PFSK-1 (cell line): ENCODE data around the gene TCIRG1.

Source experiments
- FOXP2 ChIP-seq: optimal IDR thresholded peaks from 2 replicates; pipeline ENCODE3; 2011; ENCODE audit warnings: borderline replicate concordance, control low read depth, inconsistent platforms; ENCODE audit not compliant: insufficient read depth; ENCODE audit errors: extremely low read length, extremely low read depth
- POLR2AphosphoS5 ChIP-seq: IDR thresholded peaks from 2 replicates; pipeline ENCODE4 v1.6.1; 2012; ENCODE audit warnings: low read depth, mild to moderate bottlenecking, control low read depth, low read length, moderate library complexity
- SIN3A ChIP-seq: IDR thresholded peaks from 2 replicates; pipeline ENCODE4 v1.6.1; 2012; ENCODE audit warnings: mild to moderate bottlenecking, low read length, moderate library complexity, borderline replicate concordance; ENCODE audit not compliant: insufficient read depth
- TAF1 ChIP-seq: IDR thresholded peaks from 2 replicates; pipeline ENCODE4 v1.6.1; 2012; ENCODE audit warnings: low read length, control low read depth, borderline replicate concordance; ENCODE audit not compliant: insufficient read depth
- TF ChIP-seq, protein P1 (sequence below), 2 experiments: IDR thresholded peaks; 2 replicates each; pipeline versions ENCODE4 v1.6.1 to v1.8.0; 2011 to 2012; ENCODE audit warnings: low read depth in 2 of 2, low read length in 2 of 2, control low read depth in 1 of 2, inconsistent platforms in 1 of 2, mild to moderate bottlenecking in 1 of 2, moderate library complexity in 1 of 2; ENCODE audit not compliant: insufficient read depth in 1 of 2

The TCIRG1 gene

DNA sequence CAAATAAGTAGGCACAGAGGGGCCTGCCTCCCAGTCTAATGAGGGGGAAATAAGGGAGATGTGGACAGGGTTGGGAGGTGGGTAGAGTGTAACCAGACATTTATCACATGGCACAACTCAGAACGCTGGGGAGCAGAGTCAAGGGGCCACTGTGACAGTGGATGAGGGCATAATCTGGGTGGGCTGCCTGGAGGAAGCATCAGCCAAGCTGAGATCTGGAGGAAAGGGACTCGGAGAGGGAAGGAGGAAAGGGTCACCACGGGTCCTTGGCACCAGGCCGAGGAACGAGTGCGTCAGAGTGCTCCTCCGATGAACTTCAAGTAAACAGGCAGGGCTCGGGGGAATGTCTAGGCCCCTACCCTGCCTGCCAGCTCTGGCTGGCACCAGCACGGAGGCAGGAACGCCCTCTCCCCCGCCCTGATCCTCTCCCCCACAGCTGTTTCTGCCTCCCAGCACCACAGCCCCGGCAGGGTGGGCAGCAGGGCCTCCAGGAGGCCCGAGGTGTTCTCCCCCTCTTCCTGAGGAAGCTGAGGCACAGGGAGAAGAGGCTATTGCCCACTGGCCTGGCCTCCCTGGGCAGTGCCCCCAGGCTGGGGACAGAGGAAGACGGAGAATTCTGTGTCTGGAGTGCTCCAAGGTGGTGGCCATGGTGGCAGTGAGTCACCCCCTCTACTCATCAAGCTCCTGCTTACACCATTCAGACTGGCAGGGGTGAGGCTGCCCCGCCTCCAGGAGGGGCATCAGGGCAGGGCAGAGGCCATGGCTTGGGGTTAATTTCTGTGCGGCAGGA lies 24.5 kb upstream of the TCIRG1 start:
- TF ChIP-seq, protein P1, sequence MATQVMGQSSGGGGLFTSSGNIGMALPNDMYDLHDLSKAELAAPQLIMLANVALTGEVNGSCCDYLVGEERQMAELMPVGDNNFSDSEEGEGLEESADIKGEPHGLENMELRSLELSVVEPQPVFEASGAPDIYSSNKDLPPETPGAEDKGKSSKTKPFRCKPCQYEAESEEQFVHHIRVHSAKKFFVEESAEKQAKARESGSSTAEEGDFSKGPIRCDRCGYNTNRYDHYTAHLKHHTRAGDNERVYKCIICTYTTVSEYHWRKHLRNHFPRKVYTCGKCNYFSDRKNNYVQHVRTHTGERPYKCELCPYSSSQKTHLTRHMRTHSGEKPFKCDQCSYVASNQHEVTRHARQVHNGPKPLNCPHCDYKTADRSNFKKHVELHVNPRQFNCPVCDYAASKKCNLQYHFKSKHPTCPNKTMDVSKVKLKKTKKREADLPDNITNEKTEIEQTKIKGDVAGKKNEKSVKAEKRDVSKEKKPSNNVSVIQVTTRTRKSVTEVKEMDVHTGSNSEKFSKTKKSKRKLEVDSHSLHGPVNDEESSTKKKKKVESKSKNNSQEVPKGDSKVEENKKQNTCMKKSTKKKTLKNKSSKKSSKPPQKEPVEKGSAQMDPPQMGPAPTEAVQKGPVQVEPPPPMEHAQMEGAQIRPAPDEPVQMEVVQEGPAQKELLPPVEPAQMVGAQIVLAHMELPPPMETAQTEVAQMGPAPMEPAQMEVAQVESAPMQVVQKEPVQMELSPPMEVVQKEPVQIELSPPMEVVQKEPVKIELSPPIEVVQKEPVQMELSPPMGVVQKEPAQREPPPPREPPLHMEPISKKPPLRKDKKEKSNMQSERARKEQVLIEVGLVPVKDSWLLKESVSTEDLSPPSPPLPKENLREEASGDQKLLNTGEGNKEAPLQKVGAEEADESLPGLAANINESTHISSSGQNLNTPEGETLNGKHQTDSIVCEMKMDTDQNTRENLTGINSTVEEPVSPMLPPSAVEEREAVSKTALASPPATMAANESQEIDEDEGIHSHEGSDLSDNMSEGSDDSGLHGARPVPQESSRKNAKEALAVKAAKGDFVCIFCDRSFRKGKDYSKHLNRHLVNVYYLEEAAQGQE (IDR thresholded peaks at IDR 0.05; ENCODE audit: insufficient read depth in 1 of 2, low read depth in 2 of 2, low read length in 2 of 2): no peak
- TF ChIP-seq SIN3A: no peak
- no peak for TF ChIP-seq TAF1
- TF ChIP-seq FOXP2: no peak
- no peak for TF ChIP-seq POLR2AphosphoS5

DNA sequence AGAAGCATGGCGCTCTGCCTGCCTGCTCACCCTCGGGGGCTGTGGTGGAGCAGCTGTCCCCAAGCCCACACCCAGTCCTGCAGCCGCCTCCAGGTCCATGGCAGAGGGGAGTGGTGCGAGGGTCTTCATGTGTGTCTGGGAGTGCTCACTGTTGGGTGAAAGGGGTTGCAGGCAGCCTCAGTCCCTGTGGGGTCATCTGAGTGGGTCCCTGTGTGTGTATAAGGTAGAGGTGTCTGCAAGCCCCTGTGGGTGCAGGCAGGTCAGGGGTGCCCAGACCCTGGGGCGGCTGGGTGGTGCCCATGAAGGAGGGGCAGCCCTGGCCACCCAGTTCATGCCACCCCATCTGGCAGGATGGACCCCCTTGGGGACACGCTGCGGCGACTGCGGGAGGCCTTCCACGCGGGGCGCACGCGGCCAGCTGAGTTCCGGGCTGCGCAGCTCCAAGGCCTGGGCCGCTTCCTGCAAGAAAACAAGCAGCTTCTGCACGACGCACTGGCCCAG lies 23.8 kb upstream of the TCIRG1 start:
- TF ChIP-seq TAF1: no peak
- no peak for TF ChIP-seq FOXP2
- no peak for TF ChIP-seq POLR2AphosphoS5
- TF ChIP-seq, protein P1 (IDR thresholded peaks at IDR 0.05; ENCODE audit: insufficient read depth in 1 of 2, low read depth in 2 of 2, low read length in 2 of 2): no peak
- no peak for TF ChIP-seq SIN3A

DNA sequence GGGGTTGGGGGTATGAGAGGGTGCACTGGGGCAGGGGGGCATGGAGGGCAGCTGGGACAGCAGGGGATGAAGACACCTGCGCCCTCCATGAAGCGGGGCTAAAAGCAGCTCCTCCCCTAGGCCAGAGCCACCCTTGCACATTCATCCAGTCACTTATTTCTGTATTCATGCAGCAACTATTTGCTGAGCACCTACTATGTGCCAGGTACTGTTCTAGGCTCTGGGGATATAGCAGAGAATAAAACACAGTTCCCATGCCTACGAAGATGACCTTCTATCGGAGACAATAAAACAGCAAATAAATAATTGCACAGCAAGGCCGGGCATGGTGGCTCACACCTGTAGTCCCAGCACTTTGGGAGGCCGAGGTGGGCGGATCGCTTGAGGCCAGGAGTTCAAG lies 23.4 kb upstream of the TCIRG1 start:
- TF ChIP-seq FOXP2 (no peak), SIN3A (no peak), POLR2AphosphoS5 (no peak), TAF1 (no peak)
- TF ChIP-seq, protein P1 (IDR thresholded peaks at IDR 0.05; ENCODE audit: insufficient read depth in 1 of 2, low read depth in 2 of 2, low read length in 2 of 2): no peak

DNA sequence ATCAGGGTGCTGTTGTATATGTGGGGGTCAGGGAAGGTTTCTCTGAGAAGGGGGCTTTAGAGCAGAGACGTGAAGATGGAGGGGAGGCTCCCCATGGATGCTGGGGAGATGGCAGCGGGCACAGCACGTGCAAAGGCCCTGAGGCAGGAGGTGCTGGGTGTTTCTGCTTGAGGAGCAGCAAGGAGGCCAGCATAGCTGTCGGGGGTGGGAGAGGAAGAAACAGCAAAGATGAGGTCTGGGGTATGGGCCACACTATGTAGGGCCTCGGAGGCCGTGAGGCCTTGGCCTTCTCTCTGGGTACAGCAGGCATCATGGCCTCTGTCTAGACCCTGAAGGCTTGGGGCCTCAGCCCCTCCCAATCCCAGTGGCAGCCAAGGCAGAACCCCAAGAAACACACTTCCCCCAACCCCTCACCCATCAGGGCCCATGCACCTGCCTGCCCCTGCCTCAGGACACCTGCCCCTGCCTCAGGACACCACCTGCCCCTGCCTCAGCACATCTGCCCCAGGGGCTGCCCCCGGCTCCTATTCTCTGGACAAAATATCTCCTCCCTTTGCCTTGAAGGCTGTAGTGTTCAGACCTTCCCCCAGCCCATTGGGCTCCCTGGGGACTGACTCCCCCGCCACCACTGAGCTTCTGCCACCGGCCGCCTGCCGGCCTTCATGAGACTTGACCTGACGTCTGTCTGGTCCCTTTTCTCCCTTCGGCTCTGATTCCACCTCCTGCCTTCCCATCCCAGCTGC lies 22.5 kb upstream of the TCIRG1 start:
- no peak for TF ChIP-seq FOXP2
- no peak for TF ChIP-seq TAF1
- TF ChIP-seq POLR2AphosphoS5: no peak
- no peak for TF ChIP-seq SIN3A
- TF ChIP-seq, protein P1 (IDR thresholded peaks at IDR 0.05; ENCODE audit: insufficient read depth in 1 of 2, low read depth in 2 of 2, low read length in 2 of 2): no peak
